Stimulated activated CD8-positive, alpha-beta memory T cell treated with anti-CD3 and anti-CD28 coated beads, Interleukin-2, amount 100 ng/mL, for 48 hours (primary cell): Measurements from ENCODE around the gene JAKMIP2.
"Not testable (repeated sequence)": the region's sequence is repeated elsewhere in the genome, so short reads cannot be mapped to it uniquely, and the experiment has no call there.

Source experiments
- DNase-seq, 2 donors: peaks; one replicate each; pipeline ENCODE4 v3.0.0-alpha.2; 2020; ENCODE audit warnings: low read depth in 2 of 2

Gene JAKMIP2

DNA sequence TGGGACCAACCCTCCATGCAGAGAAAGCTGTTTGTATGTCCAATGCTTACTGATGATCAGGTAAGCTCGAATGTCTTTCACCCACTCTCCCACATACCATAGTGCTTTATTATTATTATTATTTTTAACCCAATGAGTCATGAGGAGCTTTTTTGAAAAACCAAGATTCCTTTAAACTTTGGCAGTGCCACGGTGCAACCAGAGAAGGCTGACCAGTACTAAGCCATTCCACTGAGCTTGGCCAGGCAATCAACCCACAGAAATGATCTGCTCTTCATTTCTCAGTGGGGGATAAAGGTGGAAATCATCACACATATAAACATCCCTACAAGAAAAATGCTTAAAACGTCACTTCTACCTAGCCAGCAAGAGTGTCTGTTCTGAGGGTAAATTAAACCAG lies 35.5 kb downstream of the JAKMIP2 start:
- DNase-seq, result no peak

GRCh38 chr5:147743678-147744374 lies 38.7 kb downstream of the JAKMIP2 start:
- DNase-seq, result no peak

- DNase-seq, result no peak
Measured at GRCh38 chr5:147743012-147743411, 39.5 kb downstream of the JAKMIP2 start.

GRCh38 chr5:147742151-147742550 lies 40.4 kb downstream of the JAKMIP2 start:
- no peak for DNase-seq

DNA sequence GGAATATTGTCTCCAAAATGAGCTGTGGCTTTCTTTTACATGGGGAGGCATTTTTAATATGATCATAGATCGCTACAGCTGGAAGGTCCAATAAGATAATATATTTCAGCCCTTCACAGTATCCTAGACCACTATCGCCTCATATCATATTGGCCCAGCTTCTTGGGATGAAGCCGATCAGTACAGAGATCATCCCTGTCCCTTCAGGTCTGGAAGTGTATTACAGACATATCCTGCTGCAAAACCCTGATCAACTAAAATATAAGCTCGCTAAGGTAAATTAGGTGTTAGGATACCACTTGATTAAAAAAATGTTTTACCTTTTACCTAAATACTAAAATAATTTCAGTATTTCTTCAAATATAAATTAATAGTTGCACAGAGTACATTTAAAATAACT lies 41.7 kb downstream of the JAKMIP2 start:
- no peak for DNase-seq

GRCh38 chr5:147737921-147738320 lies 44.6 kb downstream of the JAKMIP2 start:
- no peak for DNase-seq

- DNase-seq, result no peak
Measured at GRCh38 chr5:147735621-147736125, 46.9 kb downstream of the JAKMIP2 start.

DNA sequence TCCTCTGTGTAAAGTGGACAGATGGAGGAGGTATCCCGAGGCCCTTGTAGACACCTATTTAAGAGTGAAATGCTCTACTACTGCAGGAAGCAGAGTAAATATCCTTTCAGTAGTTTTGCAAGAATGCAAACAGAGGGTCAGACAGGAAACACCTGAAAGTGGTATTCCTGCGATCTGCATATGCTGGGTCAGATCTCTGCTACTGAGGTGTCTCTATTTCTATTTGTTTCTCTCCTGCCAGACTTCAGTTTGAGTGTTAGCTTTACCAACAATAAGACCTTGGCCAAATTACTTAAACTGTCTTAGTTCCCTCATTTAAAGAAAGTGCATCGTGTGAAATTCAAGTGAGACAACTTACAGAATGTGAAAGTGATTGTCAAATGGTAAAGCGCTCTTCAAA lies 47.6 kb downstream of the JAKMIP2 start:
- no peak for DNase-seq

- no peak for DNase-seq
Measured at GRCh38 chr5:147733075-147733474, 49.5 kb downstream of the JAKMIP2 start.

- no peak for DNase-seq
Measured at GRCh38 chr5:147732291-147732883, 50.1 kb downstream of the JAKMIP2 start.

- DNase-seq, result no peak
Measured at GRCh38 chr5:147731431-147732290, 50.9 kb downstream of the JAKMIP2 start.

GRCh38 chr5:147727200-147727599 lies 55.3 kb downstream of the JAKMIP2 start:
- no peak for DNase-seq

- DNase-seq, result not testable (repeated sequence)
Measured at GRCh38 chr5:147721191-147721960, 61.2 kb downstream of the JAKMIP2 start.

- no peak for DNase-seq
Measured at GRCh38 chr5:147713550-147714295, 68.8 kb downstream of the JAKMIP2 start.

- no peak for DNase-seq
Measured at GRCh38 chr5:147712598-147712997, 69.9 kb downstream of the JAKMIP2 start.

- no peak for DNase-seq
Measured at GRCh38 chr5:147712019-147712418, 70.5 kb downstream of the JAKMIP2 start.

DNA sequence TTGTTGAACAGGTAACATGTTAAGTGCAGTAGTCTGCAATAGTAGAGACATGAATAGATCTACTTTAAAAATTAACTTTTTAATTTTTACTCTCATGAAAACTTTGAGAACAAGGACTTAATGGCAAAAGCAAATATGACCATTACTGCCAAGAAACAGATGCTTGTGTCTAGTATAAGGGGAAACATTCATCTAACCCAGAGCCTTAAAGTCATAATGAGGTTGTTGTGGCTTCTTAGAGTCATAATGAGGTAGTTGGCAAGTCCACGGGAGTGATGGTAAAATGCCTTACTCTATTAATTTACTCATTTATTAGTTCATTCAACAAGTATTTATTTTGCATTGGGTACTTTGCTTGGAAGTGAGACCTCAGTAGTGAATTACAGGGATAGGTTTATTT lies 71.5 kb downstream of the JAKMIP2 start:
- no peak for DNase-seq

DNA sequence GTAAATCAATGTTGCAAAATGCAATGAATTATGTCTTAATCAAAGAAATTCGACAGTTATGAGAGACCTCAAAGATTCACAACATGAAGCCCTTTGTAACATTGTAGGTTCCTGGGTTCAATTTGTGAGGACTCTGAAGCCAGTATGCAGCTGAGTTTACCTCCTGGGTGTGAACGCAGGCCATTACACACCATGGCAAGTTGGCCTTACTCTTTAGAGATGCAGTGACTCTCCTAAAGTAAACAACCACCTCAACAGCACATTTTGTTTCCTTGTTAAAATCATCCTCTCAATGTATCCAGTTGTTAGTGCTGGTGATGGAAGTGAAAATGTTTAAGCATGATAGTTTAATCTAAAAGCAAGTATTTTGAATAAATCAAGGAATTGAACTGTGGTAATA lies 73.8 kb downstream of the JAKMIP2 start:
- no peak for DNase-seq

DNA sequence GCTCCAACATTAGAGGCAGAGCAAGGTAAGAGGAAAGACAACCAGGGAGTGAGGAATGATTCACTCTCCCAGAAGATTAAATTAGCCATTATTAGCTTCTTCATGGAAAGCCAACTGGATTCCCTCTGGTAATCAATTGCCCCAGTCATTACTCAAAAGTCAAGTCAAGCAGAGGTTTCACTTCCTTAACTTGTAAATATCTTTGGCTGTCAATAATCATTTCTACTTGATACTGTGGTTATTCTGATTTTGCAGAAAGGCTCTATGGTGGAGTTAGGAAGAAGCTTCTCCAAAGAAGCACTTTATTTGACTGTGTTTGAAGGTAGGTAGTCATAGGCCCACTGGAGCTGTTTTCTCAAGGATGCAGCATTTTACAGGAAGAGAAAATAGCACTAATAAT lies 78.0 kb downstream of the JAKMIP2 start:
- no peak for DNase-seq

DNA sequence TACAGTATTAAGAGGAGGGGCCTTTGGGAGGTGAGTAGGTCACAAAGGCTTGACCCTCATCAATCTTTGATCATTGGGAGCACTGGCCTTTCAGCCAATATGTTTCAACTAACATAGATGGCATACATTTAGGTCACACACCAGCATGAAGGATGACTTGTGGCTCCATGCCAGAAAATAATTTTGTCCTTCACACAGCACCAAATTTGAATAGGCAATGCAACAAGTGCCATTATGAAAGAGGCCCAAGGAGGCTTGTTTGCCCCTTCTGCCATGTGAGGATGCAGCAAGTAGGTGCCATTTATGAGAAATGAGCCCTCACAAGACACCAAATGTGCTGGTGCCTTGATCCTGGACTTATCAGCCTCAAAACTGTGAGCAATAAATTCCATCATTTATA lies 81.1 kb downstream of the JAKMIP2 start:
- DNase-seq, result no peak

- DNase-seq, result no peak
Measured at GRCh38 chr5:147699496-147700088, 82.9 kb downstream of the JAKMIP2 start.
